Epithelial cell of esophagus (primary cell): Measurements from ENCODE around the gene TAF1B.

Experiments
- DNase-seq: peaks from one replicate; pipeline ENCODE4 v3.0.0; 2010; ENCODE audit warnings: low read depth
- H3K4me3 ChIP-seq: 2 replicates; pipeline ENCODE4 v1.5.1; 2011; ENCODE audit warnings: mild to moderate bottlenecking, low read length, control low read depth
- TF ChIP-seq, protein P1 (sequence below): IDR thresholded peaks from 2 replicates; pipeline ENCODE4 v1.5.1; 2011; ENCODE audit warnings: low read depth, mild to moderate bottlenecking, low read length, control low read depth, inconsistent platforms; ENCODE audit not compliant: insufficient read depth; ENCODE audit errors: missing control alignments

The TAF1B gene

GRCh38 chr2:9797681-9798556, 45.4 kb upstream of the TAF1B start:
- peak; percentile 87 for DNase-seq
- TF ChIP-seq, protein P1, sequence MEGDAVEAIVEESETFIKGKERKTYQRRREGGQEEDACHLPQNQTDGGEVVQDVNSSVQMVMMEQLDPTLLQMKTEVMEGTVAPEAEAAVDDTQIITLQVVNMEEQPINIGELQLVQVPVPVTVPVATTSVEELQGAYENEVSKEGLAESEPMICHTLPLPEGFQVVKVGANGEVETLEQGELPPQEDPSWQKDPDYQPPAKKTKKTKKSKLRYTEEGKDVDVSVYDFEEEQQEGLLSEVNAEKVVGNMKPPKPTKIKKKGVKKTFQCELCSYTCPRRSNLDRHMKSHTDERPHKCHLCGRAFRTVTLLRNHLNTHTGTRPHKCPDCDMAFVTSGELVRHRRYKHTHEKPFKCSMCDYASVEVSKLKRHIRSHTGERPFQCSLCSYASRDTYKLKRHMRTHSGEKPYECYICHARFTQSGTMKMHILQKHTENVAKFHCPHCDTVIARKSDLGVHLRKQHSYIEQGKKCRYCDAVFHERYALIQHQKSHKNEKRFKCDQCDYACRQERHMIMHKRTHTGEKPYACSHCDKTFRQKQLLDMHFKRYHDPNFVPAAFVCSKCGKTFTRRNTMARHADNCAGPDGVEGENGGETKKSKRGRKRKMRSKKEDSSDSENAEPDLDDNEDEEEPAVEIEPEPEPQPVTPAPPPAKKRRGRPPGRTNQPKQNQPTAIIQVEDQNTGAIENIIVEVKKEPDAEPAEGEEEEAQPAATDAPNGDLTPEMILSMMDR: no peak

DNA sequence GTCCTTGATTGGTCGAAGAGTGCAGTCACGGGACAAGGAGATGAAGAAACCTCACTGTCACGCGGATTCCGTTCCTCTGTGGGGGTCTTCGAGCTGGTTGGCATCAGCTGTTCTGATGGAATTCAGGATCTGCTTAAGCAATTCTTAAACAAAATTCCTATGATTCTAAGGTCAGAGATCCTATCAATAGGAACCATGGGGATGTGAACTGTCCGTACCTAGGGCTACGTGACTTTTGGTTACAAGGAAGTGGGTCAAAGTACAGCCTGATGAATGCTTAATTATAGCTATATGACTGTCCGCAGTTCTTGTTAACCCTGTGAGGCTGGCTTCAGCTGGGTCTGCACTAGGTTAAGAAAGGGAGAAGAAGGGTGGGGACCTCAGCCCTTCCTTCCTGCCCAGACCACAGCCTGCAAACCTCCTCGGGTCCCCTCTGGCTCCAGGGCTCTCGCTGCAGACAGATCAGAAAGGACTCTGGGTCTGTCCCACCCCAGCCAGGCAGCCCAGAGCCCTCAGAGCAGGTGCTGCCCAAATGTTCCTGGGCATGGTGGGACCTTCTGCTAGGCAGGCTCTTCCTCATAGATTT, 44.2 kb upstream of the TAF1B start:
- no peak overlapping the region for H3K4me3 ChIP-seq
- TF ChIP-seq, protein P1: no peak

More at GRCh38 chr2:9797681-9798556, 45.4 kb upstream of the TAF1B start:
- H3K4me3 ChIP-seq: no peak overlapping the region

DNA sequence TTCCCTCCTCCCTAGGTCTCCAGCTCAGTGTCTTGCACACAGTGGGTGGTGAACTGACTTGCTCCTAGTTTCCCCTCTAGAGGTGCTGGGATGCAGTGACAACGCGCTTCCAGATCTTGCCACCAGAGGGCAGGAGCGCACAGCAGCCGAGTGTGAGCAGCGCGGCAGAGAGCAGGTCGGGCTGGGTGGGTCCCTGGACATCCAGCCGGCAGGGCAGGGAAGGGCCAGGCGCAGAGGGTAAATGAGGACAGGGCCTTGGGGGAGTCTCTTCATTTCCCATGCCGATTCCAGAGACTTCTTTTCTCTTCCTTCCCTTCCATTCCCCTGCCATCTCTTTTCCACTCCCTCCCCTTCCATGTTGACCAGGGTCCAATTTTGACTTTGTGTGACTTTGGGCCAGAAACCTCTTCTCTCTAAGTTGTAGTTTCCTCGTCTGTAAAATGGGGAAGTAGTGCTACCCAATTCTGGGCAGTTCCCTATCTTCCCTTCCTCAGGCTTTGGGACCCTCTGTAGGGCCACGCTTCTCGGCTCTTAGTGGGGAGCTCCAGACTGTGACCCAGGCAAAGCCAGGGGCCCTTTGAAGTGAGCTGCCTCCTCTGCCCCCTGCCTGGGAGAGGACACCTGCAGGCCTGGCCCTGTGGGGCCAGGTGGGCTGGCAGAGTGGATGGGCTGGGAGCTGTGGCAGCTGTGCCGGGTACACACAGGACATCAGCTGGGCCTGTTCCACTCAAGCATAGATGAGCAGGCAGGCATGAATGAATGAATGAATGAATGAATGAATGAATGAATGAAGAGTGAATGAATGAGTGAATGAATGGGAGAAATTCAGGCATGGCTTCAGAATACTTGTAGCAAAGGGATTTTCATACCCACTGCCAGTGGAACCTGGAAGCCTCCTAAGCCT, 43.3 kb upstream of the TAF1B start:
- peak; percentile 84 for DNase-seq
- TF ChIP-seq, protein P1: peak; percentile 99
- no peak overlapping the region for H3K4me3 ChIP-seq

More for the DNA sequence above, 44.2 kb upstream of the TAF1B start:
- no peak for DNase-seq

- TF ChIP-seq, protein P1: no peak
- no peak overlapping the region for H3K4me3 ChIP-seq
- DNase-seq: peak; percentile 61
Measured at GRCh38 chr2:9800639-9800974, 42.7 kb upstream of the TAF1B start.

GRCh38 chr2:9800975-9801726, 42.1 kb upstream of the TAF1B start:
- H3K4me3 ChIP-seq: peak overlapping the region; percentile 16
- peak; percentile 100 for DNase-seq
- TF ChIP-seq, protein P1: no peak

- DNase-seq: no peak
- TF ChIP-seq, protein P1: no peak
- H3K4me3 ChIP-seq: no peak overlapping the region
Measured at GRCh38 chr2:9802576-9802993, 40.7 kb upstream of the TAF1B start.
